Cardiac septum (tissue), 1 donor: ENCODE data around the gene VMP1. TPM values are rescaled to one million over a fixed set of nuclear protein-coding genes. Genes with fewer than 3 reads are reported as not detected.

ENCODE experiments used
- DNase-seq: peaks from one replicate; pipeline ENCODE4 v3.0.0-alpha.2; 2020; ENCODE audit warnings: low spot score
- intact Hi-C: fragments of 100-400 bp; cut with DNase I; formaldehyde crosslinking; loops from one replicate; pipeline ENCODE4 v1.14.0; 2022
- long read RNA-seq: library from polyadenylated mRNA; unstranded; transcript quantifications from one replicate; pipeline ENCODE4 v2.0.0, GENCODE V29; 2021
- total RNA-seq: library from RNA; stranded (reverse); fragmentation: NEBNext Ultra II Directional; extraction: Animal tissue kit (Norgen Biotek cat#: 25700); gene quantifications from one replicate; pipeline ENCODE4 v1.2.1, GENCODE V29; 2021
- donor health status: DM: no; HTN: no; CAD: no.

VMP1 gene
- 82.8 TPM for total RNA-seq
- long read RNA-seq, full-length matches to known transcripts, result 44 of 55 reads
- long read RNA-seq, partial matches to known transcripts, result 2 of 55 reads
- long read RNA-seq, other reads (novel, unspliced or antisense), result 9 of 55 reads

GRCh38 chr17:59707149-59707970 is at the start of gene VMP1, which contains the start of gene PTRH2:
Gene VMP1, plus strand, starts transcription at chr17:59707654. Its CDS starts 23,793 bp downstream, at chr17:59731447.
Gene PTRH2, minus strand, starts transcription at chr17:59707430. Its CDS starts 9,452 bp downstream, at chr17:59697978.
- peak; percentile 99 for DNase-seq
- intact Hi-C loops, result loop anchor here (2.0 to 10.0 kb wide), 2 partner anchors 89 to 1193 kb away; partner anchors contain the start of genes CLTC and MTMR4

GRCh38 chr17:59666235-59666634 is 41.2 kb upstream of the VMP1 start:
- intact Hi-C loops, result no loop called here
- DNase-seq, result no peak

- no peak for DNase-seq
- intact Hi-C loops, result no loop called here
Measured at GRCh38 chr17:59668816-59669215, 38.6 kb upstream of the VMP1 start.

GRCh38 chr17:59669411-59669810 is 38.0 kb upstream of the VMP1 start:
- DNase-seq, result no peak
- intact Hi-C loops, result no loop called here

- no peak for DNase-seq
- intact Hi-C loops, result no loop called here
Measured at GRCh38 chr17:59669944-59670343, 37.5 kb upstream of the VMP1 start.

- intact Hi-C loops, result no loop called here
- no peak for DNase-seq
Measured at GRCh38 chr17:59671386-59671785, 36.1 kb upstream of the VMP1 start.

GRCh38 chr17:59675231-59675630 is 32.2 kb upstream of the VMP1 start:
- intact Hi-C loops, result no loop called here
- DNase-seq, result no peak

GRCh38 chr17:59676716-59677115 is 30.7 kb upstream of the VMP1 start:
- intact Hi-C loops, result no loop called here
- no peak for DNase-seq

- intact Hi-C loops, result no loop called here
- no peak for DNase-seq
Measured at GRCh38 chr17:59678918-59679317, 28.5 kb upstream of the VMP1 start.

GRCh38 chr17:59680314-59680713 is 27.1 kb upstream of the VMP1 start:
- intact Hi-C loops, result no loop called here
- no peak for DNase-seq

- intact Hi-C loops, result no loop called here
- DNase-seq, result no peak
Measured at GRCh38 chr17:59683283-59683682, 24.2 kb upstream of the VMP1 start.

GRCh38 chr17:59684967-59685366 is 22.5 kb upstream of the VMP1 start:
- DNase-seq, result no peak
- intact Hi-C loops, result no loop called here

GRCh38 chr17:59688008-59688407 is 19.4 kb upstream of the VMP1 start:
- DNase-seq, result no peak
- intact Hi-C loops, result no loop called here

GRCh38 chr17:59688496-59688895 is 19.0 kb upstream of the VMP1 start:
- DNase-seq, result no peak
- intact Hi-C loops, result no loop called here

- intact Hi-C loops, result no loop called here
- DNase-seq, result no peak
Measured at GRCh38 chr17:59693582-59693981, 13.9 kb upstream of the VMP1 start.

- no peak for DNase-seq
- intact Hi-C loops, result no loop called here
Measured at GRCh38 chr17:59694344-59694743, 13.1 kb upstream of the VMP1 start.

- intact Hi-C loops, result no loop called here
- no peak for DNase-seq
Measured at GRCh38 chr17:59695945-59696681, 11.3 kb upstream of the VMP1 start.

- intact Hi-C loops, result no loop called here
- DNase-seq, result no peak
Measured at GRCh38 chr17:59696682-59697277, 10.7 kb upstream of the VMP1 start.

- intact Hi-C loops, result no loop called here
- no peak for DNase-seq
Measured at GRCh38 chr17:59698143-59698542, 9.3 kb upstream of the VMP1 start.

- no peak for DNase-seq
- intact Hi-C loops, result no loop called here
Measured at GRCh38 chr17:59699218-59699617, 8.2 kb upstream of the VMP1 start.
